Mesenchymal stem cell (in vitro differentiated cells and primary cell): ENCODE data around the gene GIPC2.
A peak's percentile ranks its signal among the peaks of the same experiment; 100 is the strongest.

ENCODE experiments used
- DNase-seq: peaks from one replicate; pipeline ENCODE4 v3.0.0-alpha.2; 2013
- H2AFZ ChIP-seq: one replicate; pipeline ENCODE4 v1.6.1; 2013; ENCODE audit warnings: low read depth, mild to moderate bottlenecking, control low read depth, inconsistent platforms, low read length, moderate library complexity
- H2AK5ac ChIP-seq: 2 replicates; pipeline ENCODE4 v1.6.1; 2013; ENCODE audit warnings: low read length, moderate library complexity, mild to moderate bottlenecking, inconsistent platforms; ENCODE audit not compliant: severe bottlenecking
- H2BK120ac ChIP-seq: one replicate; pipeline ENCODE4 v1.6.1; 2013; ENCODE audit warnings: low read depth, mild to moderate bottlenecking, inconsistent platforms, low read length, moderate library complexity
- H2BK12ac ChIP-seq, 2 experiments: one replicate each; pipeline ENCODE4 v1.6.1; 2013; ENCODE audit warnings: inconsistent platforms in 2 of 2, low read length in 2 of 2, mild to moderate bottlenecking in 2 of 2, moderate library complexity in 2 of 2, control low read depth in 1 of 2
- H2BK15ac ChIP-seq: one replicate; pipeline ENCODE4 v1.6.1; 2013; ENCODE audit warnings: mild to moderate bottlenecking, low read depth, inconsistent platforms; ENCODE audit not compliant: poor library complexity, severe bottlenecking
- H2BK5ac ChIP-seq: 2 replicates; pipeline ENCODE4 v1.6.1; 2013; ENCODE audit warnings: low read depth, mild to moderate bottlenecking, low read length, control low read depth, inconsistent platforms; ENCODE audit not compliant: poor library complexity, severe bottlenecking
- H3K14ac ChIP-seq, 2 experiments: one replicate each; pipeline ENCODE4 v1.6.1; 2013; ENCODE audit warnings: inconsistent platforms in 2 of 2, low read length in 2 of 2, control low read depth in 1 of 2, mild to moderate bottlenecking in 1 of 2, moderate library complexity in 1 of 2
- H3K18ac ChIP-seq, 2 experiments: one replicate each; pipeline ENCODE4 v1.6.1; 2013; ENCODE audit warnings: inconsistent platforms in 2 of 2, low read length in 2 of 2, control low read depth in 1 of 2, low read depth in 1 of 2, mild to moderate bottlenecking in 1 of 2
- H3K23ac ChIP-seq, 2 experiments: one replicate each; pipeline ENCODE4 v1.6.1; 2013; ENCODE audit warnings: inconsistent platforms in 2 of 2, low read length in 2 of 2, mild to moderate bottlenecking in 2 of 2, moderate library complexity in 2 of 2, control low read depth in 1 of 2
- H3K27ac ChIP-seq: 2 replicates; pipeline ENCODE4 v1.5.1; 2013; ENCODE audit warnings: mild to moderate bottlenecking, moderate library complexity, low read length, control low read depth, inconsistent platforms; ENCODE audit not compliant: poor library complexity, severe bottlenecking
- H3K27me3 ChIP-seq, 2 experiments: 2 replicates each; pipeline versions ENCODE4 v1.6.1 to v1.7.0; 2013; ENCODE audit warnings: low read length in 2 of 2, mild to moderate bottlenecking in 2 of 2, moderate library complexity in 2 of 2, control low read depth in 1 of 2, inconsistent platforms in 1 of 2; ENCODE audit not compliant: control insufficient read depth in 1 of 2, insufficient read depth in 1 of 2
- H3K36me3 ChIP-seq, 2 experiments: 2 replicates each; pipeline versions ENCODE4 v1.6.1 to v1.7.0; 2013; ENCODE audit warnings: low read length in 2 of 2, control low read depth in 1 of 2, inconsistent platforms in 1 of 2, low read depth in 1 of 2, mild to moderate bottlenecking in 1 of 2; ENCODE audit not compliant: insufficient read depth in 2 of 2, control insufficient read depth in 1 of 2
- H3K4ac ChIP-seq, 2 experiments: one replicate each; pipeline ENCODE4 v1.6.1; 2013; ENCODE audit warnings: inconsistent platforms in 2 of 2, low read length in 2 of 2, mild to moderate bottlenecking in 2 of 2, moderate library complexity in 2 of 2, control low read depth in 1 of 2, low read depth in 1 of 2
- H3K4me1 ChIP-seq: 2 replicates; pipeline ENCODE4 v1.6.1; 2013; ENCODE audit warnings: low read depth, low read length, control low read depth; ENCODE audit not compliant: control insufficient read depth, insufficient read depth
- H3K4me2 ChIP-seq: 2 replicates; pipeline ENCODE4 v1.6.1; 2013; ENCODE audit warnings: low read length, mild to moderate bottlenecking, inconsistent platforms; ENCODE audit not compliant: poor library complexity, severe bottlenecking
- H3K4me3 ChIP-seq, 2 experiments: 2 replicates each; pipeline versions ENCODE4 v1.5.1 to v1.7.0; 2013; ENCODE audit warnings: low read length in 2 of 2, mild to moderate bottlenecking in 2 of 2, control low read depth in 1 of 2, low read depth in 1 of 2; ENCODE audit not compliant: insufficient read depth in 1 of 2
- H3K79me1 ChIP-seq: replicated peaks from 2 replicates; pipeline ENCODE4 v1.6.1; 2013; ENCODE audit warnings: mild to moderate bottlenecking, control low read depth, low read length, inconsistent platforms; ENCODE audit not compliant: poor library complexity, severe bottlenecking
- H3K9ac ChIP-seq: 2 replicates; pipeline ENCODE4 v1.7.0; 2013; ENCODE audit warnings: mild to moderate bottlenecking, low read length, moderate library complexity
- H3K9me3 ChIP-seq: 2 replicates; pipeline ENCODE4 v1.7.0; 2013; ENCODE audit warnings: mild to moderate bottlenecking, low read length; ENCODE audit not compliant: control insufficient read depth
- H4K8ac ChIP-seq: one replicate; pipeline ENCODE4 v1.6.1; 2013; ENCODE audit warnings: inconsistent platforms, mild to moderate bottlenecking, low read length, moderate library complexity
- H4K91ac ChIP-seq: one replicate; pipeline ENCODE4 v1.6.1; 2013; ENCODE audit warnings: mild to moderate bottlenecking, low read length, inconsistent platforms
- WGBS: methylation state at CpG from one replicate; pipeline ENCODE4 v1.1.7; 2013; ENCODE audit warnings: mixed read lengths; 5-methylcytosine and 5-hydroxymethylcytosine counted together

The GIPC2 gene

GRCh38 chr1:78009836-78010235, 35.9 kb upstream of the GIPC2 start:
- H3K18ac ChIP-seq: no peak overlapping the region
- H3K79me1 ChIP-seq: peaks cover 5% of the 10 kb centered on the region
- H2BK12ac ChIP-seq: no peak overlapping the region
- H4K91ac ChIP-seq: no peak overlapping the region
- no peak overlapping the region for H3K27ac ChIP-seq
- DNase-seq: peak; percentile 17
- H2AK5ac ChIP-seq: no peak overlapping the region
- H3K9ac ChIP-seq: peak overlapping the region; percentile 99
- no peaks in the 10 kb centered on the region for H3K4me1 ChIP-seq
- H3K23ac ChIP-seq: no peak overlapping the region
- peak overlapping the region in 1 of 2 experiments; percentile 93 for H3K4me3 ChIP-seq
- no peak overlapping the region for H3K4me2 ChIP-seq
- no peaks in the 10 kb centered on the region for H3K27me3 ChIP-seq
- H2BK120ac ChIP-seq: no peak overlapping the region
- H2BK5ac ChIP-seq: no peak overlapping the region
- peaks cover 0 to 21% of the 10 kb centered on the region in 2 experiments for H3K36me3 ChIP-seq
- no peak overlapping the region for H2AFZ ChIP-seq
- no peak overlapping the region for H2BK15ac ChIP-seq
- H3K9me3 ChIP-seq: no peaks in the 10 kb centered on the region
- WGBS: 97% methylated on average over 2 of the region's 3 CpGs
- H4K8ac ChIP-seq: no peak overlapping the region
- H3K4ac ChIP-seq: no peak overlapping the region
- H3K14ac ChIP-seq: no peak overlapping the region

DNA sequence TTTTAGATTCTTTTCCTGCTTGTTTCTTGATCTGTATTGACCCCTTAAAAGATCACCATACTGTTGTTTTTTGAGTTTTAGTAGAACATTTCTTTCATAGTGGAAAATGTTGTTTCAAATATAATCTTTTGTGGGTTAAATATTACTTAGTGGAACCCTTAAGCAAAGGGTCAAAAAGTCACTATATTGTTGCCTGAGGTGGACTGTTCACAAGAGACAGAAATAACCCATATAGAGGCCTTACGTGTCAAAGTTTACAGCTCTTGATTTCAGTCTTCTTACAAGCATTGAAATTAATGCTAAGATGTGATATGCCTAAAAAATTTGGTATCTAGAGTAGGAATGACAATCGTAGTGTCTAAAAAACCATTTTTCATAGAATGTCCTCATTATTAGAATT, 34.7 kb upstream of the GIPC2 start:
- H2AK5ac ChIP-seq: no peak overlapping the region
- no peak overlapping the region for H3K27ac ChIP-seq
- no peak overlapping the region for H4K91ac ChIP-seq
- H4K8ac ChIP-seq: no peak overlapping the region
- H3K23ac ChIP-seq: no peak overlapping the region
- no peak overlapping the region for H3K18ac ChIP-seq
- H2BK120ac ChIP-seq: no peak overlapping the region
- H3K14ac ChIP-seq: no peak overlapping the region
- no peaks in the 10 kb centered on the region for H3K4me1 ChIP-seq
- H3K9me3 ChIP-seq: no peaks in the 10 kb centered on the region
- H3K4ac ChIP-seq: no peak overlapping the region
- H3K4me3 ChIP-seq: peak overlapping the region in 1 of 2 experiments; percentile 93
- H3K79me1 ChIP-seq: peaks cover 7% of the 10 kb centered on the region
- no CpG with 5 or more reads among the region's 2 CpGs for WGBS
- no peak overlapping the region for H2AFZ ChIP-seq
- no peak overlapping the region for H2BK5ac ChIP-seq
- H3K36me3 ChIP-seq: peaks cover 0 to 31% of the 10 kb centered on the region in 2 experiments
- DNase-seq: no peak
- H3K4me2 ChIP-seq: no peak overlapping the region
- H2BK15ac ChIP-seq: no peak overlapping the region
- no peaks in the 10 kb centered on the region for H3K27me3 ChIP-seq
- H3K9ac ChIP-seq: peak overlapping the region; percentile 99
- no peak overlapping the region for H2BK12ac ChIP-seq

GRCh38 chr1:78015148-78015547, 30.6 kb upstream of the GIPC2 start:
- no peak overlapping the region for H3K23ac ChIP-seq
- H3K27ac ChIP-seq: no peak overlapping the region
- H4K8ac ChIP-seq: no peak overlapping the region
- peaks cover 7% of the 10 kb centered on the region for H3K79me1 ChIP-seq
- H3K4ac ChIP-seq: no peak overlapping the region
- no peak overlapping the region for H2BK12ac ChIP-seq
- no peaks in the 10 kb centered on the region for H3K9me3 ChIP-seq
- peaks cover 0 to 59% of the 10 kb centered on the region in 2 experiments for H3K36me3 ChIP-seq
- no peak overlapping the region for H2BK120ac ChIP-seq
- no peak overlapping the region for H3K18ac ChIP-seq
- no peaks in the 10 kb centered on the region for H3K4me1 ChIP-seq
- H3K4me2 ChIP-seq: no peak overlapping the region
- H3K14ac ChIP-seq: no peak overlapping the region
- no peak for DNase-seq
- no peaks in the 10 kb centered on the region for H3K27me3 ChIP-seq
- no peak overlapping the region for H3K4me3 ChIP-seq
- no peak overlapping the region for H2BK5ac ChIP-seq
- H3K9ac ChIP-seq: no peak overlapping the region
- H2AFZ ChIP-seq: no peak overlapping the region
- no peak overlapping the region for H2BK15ac ChIP-seq
- no peak overlapping the region for H2AK5ac ChIP-seq
- no peak overlapping the region for H4K91ac ChIP-seq

GRCh38 chr1:78019024-78019423, 26.7 kb upstream of the GIPC2 start:
- no peak overlapping the region for H3K27ac ChIP-seq
- H3K9me3 ChIP-seq: no peaks in the 10 kb centered on the region
- H3K23ac ChIP-seq: no peak overlapping the region
- DNase-seq: peak; percentile 15
- H2AFZ ChIP-seq: no peak overlapping the region
- H2BK120ac ChIP-seq: no peak overlapping the region
- no peaks in the 10 kb centered on the region for H3K4me1 ChIP-seq
- H3K9ac ChIP-seq: no peak overlapping the region
- H2BK15ac ChIP-seq: no peak overlapping the region
- no peak overlapping the region for H4K91ac ChIP-seq
- no peak overlapping the region for H2AK5ac ChIP-seq
- no peak overlapping the region for H2BK5ac ChIP-seq
- H3K27me3 ChIP-seq: no peaks in the 10 kb centered on the region
- no peak overlapping the region for H3K14ac ChIP-seq
- H3K4me2 ChIP-seq: no peak overlapping the region
- whole genome bisulfite sequencing: 100% methylated on average over 1 of the region's 1 CpG
- H3K18ac ChIP-seq: no peak overlapping the region
- H4K8ac ChIP-seq: no peak overlapping the region
- peaks cover 0 to 45% of the 10 kb centered on the region in 2 experiments for H3K36me3 ChIP-seq
- no peak overlapping the region for H3K4ac ChIP-seq
- peaks cover 4% of the 10 kb centered on the region for H3K79me1 ChIP-seq
- no peak overlapping the region for H2BK12ac ChIP-seq
- H3K4me3 ChIP-seq: no peak overlapping the region
